ENCODE results near the gene PMP22.

GRCh38 chr17:15266325-15267125, 1.4 kb upstream of the PMP22 start:
- TF ChIP-seq MYC (IDR thresholded peaks at IDR 0.05; ENCODE audit: low read depth, low read length) (no peak), POLR2A (IDR thresholded peaks at IDR 0.05; ENCODE audit: low read depth, low read length) (no peak), CTCF (IDR thresholded peaks at IDR 0.05; ENCODE audit: extremely low read depth in 1 of 2, insufficient read depth in 1 of 2, low read depth in 1 of 2, low read length in 2 of 2) (no peak), POLR2AphosphoS5 (IDR thresholded peaks at IDR 0.05; ENCODE audit: insufficient read depth, low read depth, low read length) (no peak), FOS (IDR thresholded peaks at IDR 0.05; ENCODE audit: borderline replicate concordance, insufficient read depth, low read length) (no peak), EZH2 (IDR thresholded peaks at IDR 0.05; ENCODE audit: borderline replicate concordance, low read depth, low read length, severe bottlenecking) (no peak), JUN (IDR thresholded peaks at IDR 0.05; ENCODE audit: borderline replicate concordance, insufficient read depth, insufficient read length, low read depth) (no peak)
